ENCODE results near the gene DCTN2. TPM values are rescaled to one million over a fixed set of nuclear protein-coding genes. Genes with fewer than 3 reads are reported as not detected.

Gene DCTN2
- total and polyA plus RNA-seq, 2 donors (not counting 1 experiment from before 2014, with no cell fraction given), result 59.4 to 94.3 TPM

- Mint-ChIP-seq H3K4me1 (peaks cover 45% of the 10 kb centered on the region), H3K4me3 (peak overlapping the region; percentile 76), H3K9me3 (ENCODE audit: insufficient read depth) (no peaks in the 10 kb centered on the region), H3K27me3 (peaks cover 28% of the 10 kb centered on the region), H3K27ac (no peak overlapping the region)
- H3K4me2 ChIP-seq (replicated peaks; ENCODE audit: low read depth, low read length, poor library complexity, severe bottlenecking), result peak overlapping the region; percentile 89
- peak overlapping the region; percentile 60 for H3K9ac ChIP-seq (ENCODE audit: low read length)
- WGBS (ENCODE audit: insufficient coverage), result 51% methylated on average over 10 of the region's 13 CpGs
- no peak overlapping the region for H3K27ac ChIP-seq (ENCODE audit: low read length in 2 of 2)
- ATAC-seq (ENCODE audit: low read depth) (no peak), DNase-seq (no peak)
- peaks cover 0 to 4% (median 0%) of the 10 kb centered on the region in 3 donors for H3K9me3 ChIP-seq (ENCODE audit: control extremely low read depth in 1 of 3, control insufficient read depth in 2 of 3, insufficient read depth in 1 of 3, low read length in 2 of 3)
- peak overlapping the region in 4 of 5 experiments; percentile 33 to 66 (median 50) for H3K4me3 ChIP-seq (ENCODE audit: control extremely low read depth in 1 of 5, extremely low read depth in 1 of 5, insufficient read depth in 1 of 5, low read depth in 2 of 5, low read length in 4 of 5)
- H3K27me3 ChIP-seq (replicated peaks in 1 of 4; ENCODE audit: control extremely low read depth in 1 of 4, control insufficient read depth in 3 of 4, insufficient read depth in 4 of 4, low read length in 3 of 4), result peaks cover 0 to 32% (median 10%) of the 10 kb centered on the region in 4 experiments
- ChIA-PET CTCF (no interaction called here), POLR2A (no interaction called here)
- H4K20me1 ChIP-seq (ENCODE audit: control insufficient read depth, insufficient read depth, low read length, poor library complexity, severe bottlenecking), result no peaks in the 10 kb centered on the region
- intact Hi-C loops (cut with micrococcal nuclease), result no loop called here
- TF ChIP-seq CTCF (IDR thresholded peaks at IDR 0.05), result no peak
- no peak for TF ChIP-seq EZH2 (IDR thresholded peaks at IDR 0.05; ENCODE audit: borderline replicate concordance, insufficient read depth, low read depth, low read length, poor library complexity, severe bottlenecking)
- H2AFZ ChIP-seq (ENCODE audit: insufficient read depth, low read depth, low read length, poor library complexity, severe bottlenecking), result peak overlapping the region; percentile 84
- no peaks in the 10 kb centered on the region for H3K36me3 ChIP-seq (replicated peaks in 1 of 2; ENCODE audit: control extremely low read depth in 1 of 2, control insufficient read depth in 1 of 2, extremely low read depth in 1 of 2, insufficient read depth in 2 of 2, low read length in 1 of 2)
- H3K4me1 ChIP-seq (ENCODE audit: control insufficient read depth in 2 of 2, insufficient read depth in 2 of 2, low read length in 2 of 2), result peaks cover 18 to 27% of the 10 kb centered on the region in 2 donors
- H3K79me2 ChIP-seq (ENCODE audit: control insufficient read depth, insufficient read depth, low read length), result peaks cover 19% of the 10 kb centered on the region
Measured at GRCh38 chr12:57549203-57549908, 2.4 kb upstream of the DCTN2 start.

GRCh38 chr12:57548488-57548887, 1.5 kb upstream of the DCTN2 start:
- Mint-ChIP-seq H3K9me3 (ENCODE audit: insufficient read depth) (no peaks in the 10 kb centered on the region), H3K27me3 (peaks cover 22% of the 10 kb centered on the region), H3K4me3 (peak overlapping the region; percentile 59), H3K27ac (no peak overlapping the region), H3K4me1 (peaks cover 48% of the 10 kb centered on the region)
- H3K36me3 ChIP-seq (replicated peaks in 1 of 2; ENCODE audit: control extremely low read depth in 1 of 2, control insufficient read depth in 1 of 2, extremely low read depth in 1 of 2, insufficient read depth in 2 of 2, low read length in 1 of 2), result no peaks in the 10 kb centered on the region
- peaks cover 20 to 27% of the 10 kb centered on the region in 2 donors for H3K4me1 ChIP-seq (ENCODE audit: control insufficient read depth in 2 of 2, insufficient read depth in 2 of 2, low read length in 2 of 2)
- CTCF ChIA-PET, result no interaction called here
- ATAC-seq (ENCODE audit: low read depth), result no peak
- H2AFZ ChIP-seq (ENCODE audit: insufficient read depth, low read depth, low read length, poor library complexity, severe bottlenecking), result no peak overlapping the region
- no peak for TF ChIP-seq EZH2 (IDR thresholded peaks at IDR 0.05; ENCODE audit: borderline replicate concordance, insufficient read depth, low read depth, low read length, poor library complexity, severe bottlenecking)
- TF ChIP-seq CTCF (IDR thresholded peaks at IDR 0.05), result no peak
- no peak overlapping the region for H3K9ac ChIP-seq (ENCODE audit: low read length)
- DNase-seq, result no peak
- POLR2A ChIA-PET, result no interaction called here
- H3K4me3 ChIP-seq (ENCODE audit: control extremely low read depth in 1 of 5, extremely low read depth in 1 of 5, insufficient read depth in 1 of 5, low read depth in 2 of 5, low read length in 4 of 5), result no peak overlapping the region
- H3K79me2 ChIP-seq (ENCODE audit: control insufficient read depth, insufficient read depth, low read length), result peaks cover 19% of the 10 kb centered on the region
- peaks cover 0 to 4% (median 0%) of the 10 kb centered on the region in 3 donors for H3K9me3 ChIP-seq (ENCODE audit: control extremely low read depth in 1 of 3, control insufficient read depth in 2 of 3, insufficient read depth in 1 of 3, low read length in 2 of 3)
- peaks cover 0 to 27% (median 10%) of the 10 kb centered on the region in 4 experiments for H3K27me3 ChIP-seq (replicated peaks in 1 of 4; ENCODE audit: control extremely low read depth in 1 of 4, control insufficient read depth in 3 of 4, insufficient read depth in 4 of 4, low read length in 3 of 4)
- no peak overlapping the region for H3K4me2 ChIP-seq (replicated peaks; ENCODE audit: low read depth, low read length, poor library complexity, severe bottlenecking)
- no peaks in the 10 kb centered on the region for H4K20me1 ChIP-seq (ENCODE audit: control insufficient read depth, insufficient read depth, low read length, poor library complexity, severe bottlenecking)
- intact Hi-C loops (cut with micrococcal nuclease), result no loop called here
- H3K27ac ChIP-seq (ENCODE audit: low read length in 2 of 2), result no peak overlapping the region
- WGBS (ENCODE audit: insufficient coverage), result 60% methylated on average over 1 of the region's 2 CpGs
